GM13976 (cell line): ENCODE measurements around the gene ATG2A.

Experiments used
- DNase-seq: peaks from one replicate; pipeline ENCODE4 v3.0.0; 2012; ENCODE audit warnings: low spot score
- in situ Hi-C: fragments of 300-500 bp; cut with MboI; formaldehyde crosslinking; loops from one replicate; pipeline ENCODE4 v1.12.0; 2022; ENCODE audit warnings: low sequenced_read_pairs, mixed read lengths, inconsistent platforms; ENCODE audit not compliant: unreplicated experiment
- TF ChIP-seq, protein P1 (sequence below): IDR thresholded peaks from 2 replicates; pipeline ENCODE4 v1.5.1; 2012; ENCODE audit warnings: borderline replicate concordance, mild to moderate bottlenecking; ENCODE audit not compliant: insufficient read depth; ENCODE audit errors: extremely low read depth, missing control alignments, control extremely low read depth

The ATG2A gene

DNA sequence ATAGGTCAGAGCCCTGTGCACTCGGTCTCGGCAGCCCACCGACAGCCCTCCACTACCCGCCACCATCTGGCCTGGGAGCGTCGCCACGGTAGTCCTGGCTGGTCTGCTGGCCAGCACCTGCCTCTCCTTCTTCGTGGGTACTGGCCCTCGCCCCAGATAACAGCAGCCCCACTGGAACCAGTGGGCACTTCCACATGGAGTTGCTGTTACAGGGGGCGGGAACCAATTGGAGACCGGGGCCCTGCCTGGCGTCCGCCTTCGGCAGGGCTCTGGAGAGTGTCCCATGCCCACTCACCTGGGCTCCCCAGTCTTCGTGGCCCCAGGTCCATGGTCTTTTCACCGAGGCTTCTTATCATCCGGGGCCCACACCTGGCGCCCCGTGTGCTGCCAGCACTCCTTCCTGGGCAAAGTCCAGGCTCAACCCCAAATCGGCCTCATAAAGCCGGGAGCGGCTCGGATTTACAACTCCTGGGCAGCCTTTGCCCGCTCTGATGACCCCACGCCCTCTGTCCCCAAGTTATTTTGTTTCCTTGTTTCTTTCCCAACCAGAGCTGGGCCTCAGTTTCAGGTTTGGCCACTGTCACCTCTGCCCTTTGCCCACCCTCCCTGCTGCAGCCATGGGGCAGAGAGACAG lies 25.7 kb downstream of the ATG2A start:
- in situ Hi-C loops: loop anchor here (5.0 kb wide), 1 partner anchor 44 kb away; no protein-coding TSS in a partner anchor
- TF ChIP-seq, protein P1, sequence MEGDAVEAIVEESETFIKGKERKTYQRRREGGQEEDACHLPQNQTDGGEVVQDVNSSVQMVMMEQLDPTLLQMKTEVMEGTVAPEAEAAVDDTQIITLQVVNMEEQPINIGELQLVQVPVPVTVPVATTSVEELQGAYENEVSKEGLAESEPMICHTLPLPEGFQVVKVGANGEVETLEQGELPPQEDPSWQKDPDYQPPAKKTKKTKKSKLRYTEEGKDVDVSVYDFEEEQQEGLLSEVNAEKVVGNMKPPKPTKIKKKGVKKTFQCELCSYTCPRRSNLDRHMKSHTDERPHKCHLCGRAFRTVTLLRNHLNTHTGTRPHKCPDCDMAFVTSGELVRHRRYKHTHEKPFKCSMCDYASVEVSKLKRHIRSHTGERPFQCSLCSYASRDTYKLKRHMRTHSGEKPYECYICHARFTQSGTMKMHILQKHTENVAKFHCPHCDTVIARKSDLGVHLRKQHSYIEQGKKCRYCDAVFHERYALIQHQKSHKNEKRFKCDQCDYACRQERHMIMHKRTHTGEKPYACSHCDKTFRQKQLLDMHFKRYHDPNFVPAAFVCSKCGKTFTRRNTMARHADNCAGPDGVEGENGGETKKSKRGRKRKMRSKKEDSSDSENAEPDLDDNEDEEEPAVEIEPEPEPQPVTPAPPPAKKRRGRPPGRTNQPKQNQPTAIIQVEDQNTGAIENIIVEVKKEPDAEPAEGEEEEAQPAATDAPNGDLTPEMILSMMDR: no peak
- DNase-seq: no peak

DNA sequence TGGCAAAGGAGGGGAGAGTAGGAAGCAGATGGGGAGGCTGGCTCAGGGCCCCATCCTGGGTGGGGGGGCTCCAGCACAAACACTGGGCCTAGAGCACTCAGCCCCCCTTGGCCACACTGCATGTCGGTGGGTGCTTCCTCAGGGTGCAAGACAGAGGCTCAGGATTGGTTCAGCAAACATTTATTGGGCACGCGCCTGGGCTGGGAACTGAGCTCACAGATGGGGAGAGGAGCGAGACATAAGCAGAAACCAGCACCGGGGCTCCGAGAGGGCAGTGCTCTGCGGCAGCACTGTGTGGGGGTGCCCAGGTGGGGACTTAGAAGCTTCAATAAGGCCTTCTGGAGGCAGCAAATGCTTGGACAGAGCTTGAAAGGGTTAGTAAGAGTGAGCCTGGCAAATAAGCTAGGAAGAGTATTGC lies 26.5 kb downstream of the ATG2A start:
- no peak for DNase-seq
- in situ Hi-C loops: loop anchor here (5.0 kb wide), 1 partner anchor 43 kb away; no protein-coding TSS in a partner anchor
- TF ChIP-seq, protein P1: no peak

DNA sequence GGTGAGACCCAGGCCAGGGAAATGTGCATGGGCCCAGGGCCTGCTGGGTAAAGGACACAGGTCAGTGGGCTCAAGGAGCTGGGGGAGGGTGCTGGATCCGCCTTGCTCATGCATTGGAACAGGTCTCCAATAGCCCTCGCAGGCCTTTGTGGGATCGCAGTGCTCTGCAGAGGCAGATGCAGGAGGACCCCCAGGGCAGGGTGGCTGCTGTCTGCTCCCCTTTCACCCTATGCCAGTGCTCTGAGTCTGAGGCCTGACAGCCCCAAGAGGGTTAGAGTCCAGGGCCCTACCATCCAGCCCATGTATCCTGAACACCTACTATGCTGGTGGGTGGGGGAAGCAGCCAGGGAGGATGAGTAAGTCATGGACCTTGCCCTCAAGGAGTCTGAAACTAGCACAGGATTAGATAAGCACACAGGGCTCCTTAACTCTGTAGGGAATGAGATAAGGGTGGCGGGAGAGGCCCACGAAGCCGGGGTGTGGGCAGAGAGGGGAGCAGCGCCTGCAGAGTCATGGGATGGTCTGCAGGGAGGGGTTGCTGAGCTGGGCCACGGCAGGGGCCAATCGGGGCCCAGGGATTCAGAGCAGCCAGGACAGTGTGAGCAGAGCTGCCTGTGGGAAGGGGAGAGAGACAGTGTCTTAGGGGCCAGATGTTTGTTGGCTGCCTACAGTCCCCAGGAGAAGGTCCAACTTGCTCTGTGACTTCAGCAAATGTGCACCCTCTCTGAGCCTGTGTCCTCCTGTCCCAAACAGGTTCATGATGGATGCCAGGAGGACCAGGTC lies 28.1 kb downstream of the ATG2A start:
- in situ Hi-C loops: no loop called here
- DNase-seq: no peak
- TF ChIP-seq, protein P1: no peak

DNA sequence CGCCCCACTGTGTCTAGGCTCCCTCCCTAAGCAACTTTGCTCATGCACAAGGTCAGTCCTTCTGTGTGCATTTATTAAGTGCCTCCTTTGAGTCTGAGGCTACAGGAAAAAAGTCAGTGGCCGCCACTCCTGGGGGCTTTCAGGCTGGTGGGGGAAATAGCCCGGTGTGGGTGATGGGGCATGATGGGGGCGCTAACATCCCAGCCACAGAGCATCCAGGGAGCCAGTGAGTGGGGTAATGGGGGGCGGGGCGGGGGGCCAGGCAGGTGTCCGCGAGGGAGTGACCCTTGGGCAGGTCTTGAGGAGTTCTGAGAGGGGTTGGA lies 28.6 kb downstream of the ATG2A start:
- TF ChIP-seq, protein P1: no peak
- in situ Hi-C loops: no loop called here
- DNase-seq: no peak

DNA sequence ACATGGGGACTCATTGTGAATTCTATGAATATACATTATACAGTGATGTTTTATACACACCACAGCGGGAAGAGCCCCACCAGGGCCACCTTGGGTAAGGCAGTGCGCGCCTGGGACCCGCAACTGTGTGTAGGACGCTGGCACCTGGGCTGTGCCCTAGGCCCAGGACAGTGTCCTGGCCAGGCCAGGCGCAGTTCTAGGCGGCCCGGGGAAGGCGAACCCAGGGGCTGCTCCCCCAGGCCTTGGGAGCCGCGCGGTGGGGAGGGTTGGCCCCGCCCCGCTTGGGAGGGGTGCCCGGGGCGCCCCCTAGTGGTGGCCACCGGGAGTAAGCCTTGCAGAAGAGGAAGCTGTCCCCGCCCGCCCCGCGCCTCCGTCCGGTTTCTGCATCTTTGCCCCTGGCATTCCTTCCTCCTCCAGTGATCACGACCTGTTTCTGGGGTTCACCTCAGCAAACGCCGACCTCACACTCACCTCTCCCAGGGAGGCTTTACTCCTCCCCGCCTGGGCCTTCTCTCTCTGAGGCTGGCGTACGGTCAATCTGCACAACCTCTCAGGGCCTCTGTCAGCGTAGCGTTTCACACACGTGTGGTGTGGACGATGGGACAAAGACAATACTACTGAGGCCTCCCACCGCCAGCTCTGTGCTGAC lies 29.1 kb downstream of the ATG2A start:
- peak; percentile 94 for DNase-seq
- TF ChIP-seq, protein P1: peak; percentile 80
- in situ Hi-C loops: no loop called here

DNA sequence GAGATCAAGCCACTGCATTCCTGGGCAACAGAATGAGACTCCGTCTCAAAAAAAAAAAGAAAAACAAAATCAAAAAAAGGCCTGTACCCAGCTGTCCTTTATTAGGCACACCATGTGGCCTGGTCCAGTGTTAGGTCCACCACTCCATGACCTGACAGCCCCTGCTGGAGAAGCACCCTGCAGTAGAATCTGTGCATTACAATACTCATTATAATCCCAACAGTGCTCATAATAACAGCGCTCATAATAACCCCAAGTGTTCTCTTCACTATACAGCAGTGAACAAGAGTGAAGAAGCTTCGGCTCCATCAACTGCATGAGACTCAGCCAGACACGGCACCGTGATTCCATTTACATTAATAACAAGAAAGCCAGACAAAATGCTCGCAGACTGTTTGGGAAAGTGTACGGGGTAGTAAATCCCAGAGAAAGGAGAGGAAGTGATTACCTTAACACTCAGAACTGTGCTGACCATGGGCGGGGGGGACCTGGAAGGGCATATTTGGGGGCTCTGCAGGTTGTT lies 29.7 kb downstream of the ATG2A start:
- TF ChIP-seq, protein P1: no peak
- no peak for DNase-seq
- in situ Hi-C loops: no loop called here
